ENCODE data around the gene NFE2L3.
"Not testable (repeated sequence)": the region's sequence is repeated elsewhere in the genome, so short reads cannot be mapped to it uniquely, and the experiment has no call there.

- not testable (repeated sequence) for TF ChIP-seq CTCF (IDR thresholded peaks at IDR 0.05); EZH2 (IDR thresholded peaks at IDR 0.05; ENCODE audit: borderline replicate concordance, insufficient read depth, low read depth, low read length, poor library complexity, severe bottlenecking)
Observed at GRCh38 chr7:26194764-26195163, 42.8 kb downstream of the NFE2L3 start.
